Chondrocyte (in vitro differentiated cells): Measurements from ENCODE around the gene CLIC3. TPM values are rescaled to one million over a fixed set of nuclear protein-coding genes. Genes with fewer than 3 reads are reported as not detected.
A peak's percentile ranks its signal among the peaks of the same experiment; 100 is the strongest.
"Not testable (repeated sequence)": the region's sequence is repeated elsewhere in the genome, so short reads cannot be mapped to it uniquely, and the experiment has no call there.

Experiments used
- DNase-seq: peaks from one replicate; pipeline ENCODE4 v3.0.0; 2021; ENCODE audit warnings: mixed read lengths, low spot score
- H3K27ac Mint-ChIP-seq: one replicate; pipeline ENCODE4 v1.8.0; 2021; ENCODE audit warnings: mild to moderate bottlenecking, moderate library complexity, mixed read lengths; ENCODE audit not compliant: unreplicated experiment
- H3K27me3 Mint-ChIP-seq: 2 replicates; pipeline ENCODE4 v1.8.0; 2021; ENCODE audit warnings: low read depth, mixed read lengths
- H3K36me3 Mint-ChIP-seq: 2 replicates; pipeline ENCODE4 v1.8.0; 2021; ENCODE audit warnings: low read depth, mixed read lengths
- H3K4me1 Mint-ChIP-seq: 2 replicates; pipeline ENCODE4 v1.8.0; 2021; ENCODE audit warnings: low read depth, mild to moderate bottlenecking, mixed read lengths
- H3K4me3 Mint-ChIP-seq: one replicate; pipeline ENCODE4 v1.8.0; 2021; ENCODE audit warnings: mild to moderate bottlenecking, moderate library complexity, mixed read lengths; ENCODE audit not compliant: unreplicated experiment
- H3K9me3 Mint-ChIP-seq: 2 replicates; pipeline ENCODE4 v1.8.0; 2021; ENCODE audit warnings: low read depth, mixed read lengths
- CTCF ChIP-seq: fragments of 200-600 bp; sonication (generic); IDR thresholded peaks from 2 replicates; pipeline ENCODE4 v1.5.0; 2021; ENCODE audit warnings: antibody characterized with exemption, mild to moderate bottlenecking, moderate library complexity
- total RNA-seq: library from RNA; stranded (reverse); gene quantifications from 3 replicates; pipeline ENCODE4 v1.2.1, GENCODE V29; 2021

Gene CLIC3
- total RNA-seq, 1 donor from 2014 or later: 5.5 TPM

- TF ChIP-seq CTCF: no peak
- H3K4me3 Mint-ChIP-seq: no peak overlapping the region
These were observed 11.5 kb upstream of the CLIC3 start for GRCh38 chr9:137007816-137008270.

GRCh38 chr9:137007108-137007815, 10.9 kb upstream of the CLIC3 start:
- H3K9me3 Mint-ChIP-seq: peaks cover 4% of the 10 kb centered on the region
- no peak for DNase-seq
- no peak overlapping the region for H3K4me3 Mint-ChIP-seq
- no peaks in the 10 kb centered on the region for H3K4me1 Mint-ChIP-seq
- no peak overlapping the region for H3K27ac Mint-ChIP-seq
- TF ChIP-seq CTCF: no peak
- H3K36me3 Mint-ChIP-seq: peaks cover 4% of the 10 kb centered on the region
- H3K27me3 Mint-ChIP-seq: no peaks in the 10 kb centered on the region

More at GRCh38 chr9:137007816-137008270, 11.5 kb upstream of the CLIC3 start:
- Mint-ChIP-seq H3K4me1 (no peaks in the 10 kb centered on the region), H3K36me3 (peaks cover 6% of the 10 kb centered on the region), H3K27me3 (no peaks in the 10 kb centered on the region), H3K9me3 (peaks cover 4% of the 10 kb centered on the region), H3K27ac (no peak overlapping the region)
- no peak for DNase-seq

- peaks cover under 1% of the 10 kb centered on the region for H3K36me3 Mint-ChIP-seq
- no peak overlapping the region for H3K27ac Mint-ChIP-seq
- no peak for DNase-seq
- no peak overlapping the region for H3K4me3 Mint-ChIP-seq
- H3K9me3 Mint-ChIP-seq: peaks cover 4% of the 10 kb centered on the region
- no peaks in the 10 kb centered on the region for H3K4me1 Mint-ChIP-seq
- no peak for TF ChIP-seq CTCF
- no peaks in the 10 kb centered on the region for H3K27me3 Mint-ChIP-seq
These were observed 10.0 kb upstream of the CLIC3 start for GRCh38 chr9:137006116-137007003.

GRCh38 chr9:137004285-137004684, 7.9 kb upstream of the CLIC3 start:
- H3K4me3 Mint-ChIP-seq, H3K36me3 Mint-ChIP-seq, H3K9me3 Mint-ChIP-seq, H3K27ac Mint-ChIP-seq, H3K27me3 Mint-ChIP-seq, DNase-seq: not testable (repeated sequence)
- peak; percentile 75 for TF ChIP-seq CTCF
- H3K4me1 Mint-ChIP-seq: peaks cover 15% of the 10 kb centered on the region

- TF ChIP-seq CTCF: no peak
- Mint-ChIP-seq H3K27me3 (no peaks in the 10 kb centered on the region), H3K4me1 (peaks cover 31% of the 10 kb centered on the region), H3K27ac (no peak overlapping the region), H3K36me3 (no peaks in the 10 kb centered on the region), H3K4me3 (no peak overlapping the region), H3K9me3 (peaks cover 4% of the 10 kb centered on the region)
- DNase-seq: no peak
These were observed 6.3 kb upstream of the CLIC3 start for GRCh38 chr9:137002646-137003041.
